GM19397 (cell line): ENCODE data around the gene LAMA5.

Source experiments
- ATAC-seq: cut with Tn5 transposase; IDR thresholded peaks from one replicate; pipeline ENCODE4 v1.9.1; 2021; ENCODE audit warnings: mild to moderate bottlenecking, moderate library complexity; ENCODE audit not compliant: unreplicated experiment

LAMA5 gene

DNA sequence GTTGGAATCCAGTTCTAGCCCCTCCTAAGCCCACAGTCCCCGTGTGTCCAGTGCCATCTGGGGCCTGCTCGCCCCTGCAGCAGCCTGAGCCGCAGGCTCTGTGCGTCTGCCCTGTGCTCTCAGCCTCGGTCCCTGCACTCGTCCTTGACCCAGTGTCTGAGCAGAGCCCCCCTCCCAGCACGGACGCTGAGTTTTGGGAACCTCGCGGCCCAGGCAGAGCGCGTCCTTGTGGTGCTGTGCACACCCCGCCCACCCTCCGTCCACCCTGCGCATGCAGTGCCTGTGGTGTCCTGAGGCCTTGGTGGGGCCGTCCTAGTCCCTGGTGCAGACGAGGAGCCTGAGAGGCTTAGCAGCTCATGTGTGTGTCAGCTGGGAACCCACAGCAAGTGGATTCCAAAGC is 97.2 kb downstream of the LAMA5 start:
- no peak for ATAC-seq

DNA sequence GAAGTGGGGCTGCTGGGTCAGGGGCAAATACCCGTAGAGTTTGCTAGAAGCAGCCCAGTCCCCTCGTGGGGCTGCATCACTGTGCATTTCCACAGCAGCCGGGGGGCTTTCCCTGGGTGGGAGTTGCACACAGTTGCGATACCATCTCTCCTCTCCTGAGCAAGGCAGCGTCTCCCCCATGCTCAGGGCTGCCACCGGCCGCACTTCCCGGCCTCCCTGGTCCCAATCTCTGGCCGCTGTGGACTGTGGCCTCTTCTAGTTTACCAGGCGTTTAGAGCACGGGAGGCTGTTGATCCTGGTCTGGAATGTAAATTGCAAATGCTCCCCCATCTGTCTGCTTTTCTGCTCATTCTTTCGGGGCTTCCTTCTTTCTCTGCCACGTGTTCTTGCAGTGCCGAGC is 97.7 kb downstream of the LAMA5 start:
- ATAC-seq: no peak

DNA sequence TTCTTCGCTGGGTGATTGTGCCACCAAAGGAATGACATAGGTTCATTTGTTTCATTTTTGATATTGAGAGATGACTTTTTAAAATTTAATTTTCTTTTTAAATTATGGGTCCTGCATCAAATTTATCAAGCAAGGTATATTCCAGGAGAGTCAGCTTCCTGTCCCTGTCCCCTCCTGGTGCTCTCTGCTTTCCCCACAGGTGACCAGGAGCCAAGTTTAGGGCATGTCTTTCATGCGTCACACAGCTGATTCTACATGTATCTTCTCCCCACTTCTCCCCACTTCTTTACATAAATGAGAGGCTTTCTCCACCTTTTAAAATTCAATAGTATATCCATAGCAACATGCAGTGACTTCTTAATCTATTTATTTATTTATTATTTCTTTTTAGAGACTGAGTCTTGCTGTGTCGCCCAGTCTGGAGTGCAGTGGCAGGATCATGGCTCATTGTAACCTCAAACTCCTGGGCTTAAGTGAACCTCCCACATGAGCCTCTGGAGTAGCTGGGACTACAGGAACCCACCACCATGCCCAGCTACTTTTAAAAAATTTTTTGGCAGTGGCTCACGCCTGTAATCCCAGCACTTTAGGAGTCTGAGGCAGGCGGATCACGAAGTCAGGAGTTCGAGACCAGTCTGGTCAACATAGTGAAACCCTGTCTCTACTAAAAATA is 98.7 kb downstream of the LAMA5 start:
- ATAC-seq: no peak

DNA sequence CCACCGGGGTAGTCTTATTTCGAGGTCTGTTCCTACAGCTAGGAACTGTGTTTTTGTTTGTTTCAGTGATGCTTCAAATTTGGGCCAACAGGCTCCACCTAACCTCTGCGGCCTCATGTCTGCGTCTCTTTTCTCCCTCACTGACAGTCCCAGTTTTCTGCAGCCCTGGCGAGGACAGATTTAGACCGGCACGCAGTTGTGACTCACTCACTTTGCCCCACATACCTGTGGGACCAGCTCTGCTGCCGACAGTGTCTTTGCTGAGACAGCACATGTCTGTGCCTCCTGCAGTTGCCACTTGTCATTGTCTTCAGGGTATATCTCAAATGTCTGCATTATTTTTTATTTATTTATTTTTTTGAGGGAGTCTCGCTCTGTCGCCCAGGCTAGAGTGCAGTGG is 99.6 kb downstream of the LAMA5 start:
- no peak for ATAC-seq

DNA sequence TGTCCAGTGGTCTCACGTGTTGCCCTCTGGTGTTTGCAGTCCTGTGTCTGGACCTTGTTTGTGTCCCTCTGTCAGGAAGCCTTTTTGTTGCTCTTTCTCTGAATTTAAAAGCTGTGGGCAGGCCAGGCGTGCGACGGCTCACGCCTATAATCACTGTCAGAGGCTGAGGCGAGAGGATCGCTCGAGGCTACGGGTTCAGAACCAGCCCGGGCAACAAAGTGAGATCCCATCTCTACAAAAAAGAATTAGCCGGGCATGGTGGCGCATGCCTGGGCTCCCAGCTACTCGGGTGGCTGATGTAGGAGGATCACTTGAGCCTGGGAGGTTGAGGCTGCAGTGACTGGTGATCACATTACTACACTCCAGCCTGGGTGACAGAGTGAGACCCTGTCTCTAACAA is 100.3 kb downstream of the LAMA5 start:
- ATAC-seq: no peak

DNA sequence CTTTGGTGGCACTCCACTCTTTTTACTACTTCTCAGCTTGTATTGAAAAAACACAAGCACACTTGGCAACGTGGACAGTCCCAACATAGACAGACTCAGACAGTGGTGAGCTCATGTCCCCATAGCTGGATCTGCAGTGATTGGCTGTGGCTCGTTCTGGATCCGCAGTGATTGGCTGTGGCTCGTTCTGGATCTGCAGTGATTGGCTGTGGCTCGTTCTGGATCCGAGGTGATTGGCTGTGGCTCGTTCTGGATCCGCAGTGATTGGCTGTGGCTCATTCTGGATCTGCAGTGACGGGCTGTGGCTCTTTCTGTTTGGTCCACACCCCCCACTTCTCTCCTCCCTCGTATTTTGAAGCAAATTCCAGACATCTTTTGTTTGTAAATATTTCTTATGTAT is 100.8 kb downstream of the LAMA5 start:
- no peak for ATAC-seq

DNA sequence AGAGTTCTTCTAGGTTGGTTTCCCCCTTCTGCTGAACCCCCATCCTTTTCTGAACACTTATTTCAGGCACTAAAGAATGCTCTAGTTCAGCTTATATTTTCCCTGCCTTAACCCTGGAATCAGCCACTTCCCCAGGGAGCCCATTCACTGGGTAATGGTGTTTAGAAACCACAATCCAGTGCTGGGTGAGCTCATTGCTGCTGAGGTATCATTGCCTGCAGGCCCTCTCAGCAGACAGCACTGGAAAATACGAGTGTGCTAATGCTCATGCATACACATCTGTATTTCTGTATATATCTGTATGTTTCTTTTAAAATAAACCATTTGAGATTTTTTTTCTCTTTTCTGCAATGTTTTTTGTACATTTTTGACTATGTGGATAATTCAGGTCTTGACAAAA is 101.7 kb downstream of the LAMA5 start:
- ATAC-seq: no peak

DNA sequence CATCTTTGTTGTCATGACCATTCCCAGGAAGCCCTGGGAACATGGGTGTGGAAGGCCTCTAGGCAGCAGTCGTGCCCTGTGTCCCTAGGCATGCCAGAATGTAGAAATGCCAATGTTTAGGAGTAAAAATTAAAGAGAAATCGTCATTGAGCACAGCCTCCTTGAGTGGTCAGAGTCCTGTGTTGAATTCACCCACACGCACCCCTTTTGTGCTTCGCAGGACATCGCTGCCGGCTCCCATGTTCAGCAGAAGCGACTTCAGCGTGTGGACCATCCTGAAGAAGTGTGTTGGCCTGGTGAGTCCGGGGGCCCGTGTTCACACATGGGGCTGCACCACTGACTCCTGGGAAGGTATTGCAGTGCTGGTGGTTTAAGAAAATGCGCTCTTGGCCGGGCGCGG is 103.7 kb downstream of the LAMA5 start:
- ATAC-seq: no peak

DNA sequence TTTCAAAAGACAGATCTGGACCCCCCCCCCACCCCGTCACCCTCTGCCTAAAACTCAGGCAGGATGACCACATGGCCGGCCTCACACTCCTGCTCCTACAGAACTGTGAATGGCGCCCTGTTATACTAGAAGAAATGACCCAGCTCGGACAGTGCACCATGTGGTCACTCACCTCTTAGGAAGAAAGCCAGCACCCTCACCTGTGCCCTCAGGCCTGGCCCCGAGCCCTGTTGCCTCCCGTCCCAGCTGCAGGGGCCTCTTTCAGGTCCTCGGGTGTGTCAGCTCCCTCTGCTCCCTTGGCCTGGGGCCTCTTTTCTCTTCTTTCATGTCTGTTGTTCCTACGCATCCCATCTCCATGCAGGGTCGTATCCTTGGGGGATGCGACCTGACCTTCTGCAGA is 105.0 kb downstream of the LAMA5 start:
- ATAC-seq: no peak

DNA sequence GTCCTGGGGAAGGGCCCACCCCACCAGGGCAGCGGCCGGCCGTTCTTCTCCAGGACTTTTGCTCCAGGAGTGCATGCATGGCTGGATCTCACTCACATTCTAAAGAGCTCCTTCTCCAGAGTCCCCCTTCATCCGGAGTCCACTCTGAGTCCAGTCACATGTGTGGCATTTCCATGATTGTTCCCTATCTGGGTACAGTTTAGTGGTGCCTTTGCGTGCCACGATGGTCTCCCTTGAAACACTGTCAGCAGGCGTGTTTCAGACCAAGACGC is 107.9 kb downstream of the LAMA5 start:
- no peak for ATAC-seq
